CD4-positive, alpha-beta T cell treated with Interferon alpha-2 for 1 hour (primary cell): ENCODE results near the gene MRPL24.

Experiments used
- DNase-seq, 2 donors: peaks; one replicate each; pipeline ENCODE4 v3.0.0-alpha.2; 2020 to 2022

The MRPL24 gene

GRCh38 chr1:156690675-156691036, 50.2 kb downstream of the MRPL24 start:
- no peak for DNase-seq

GRCh38 chr1:156689953-156690674, 50.8 kb downstream of the MRPL24 start:
- DNase-seq: no peak

GRCh38 chr1:156689035-156689952, 51.6 kb downstream of the MRPL24 start:
- peak; percentile 79 to 83 for DNase-seq
